HG02870 (cell line): ENCODE data around the gene ABCC4.
A peak's percentile ranks its signal among the peaks of the same experiment; 100 is the strongest.

Experiments
- ATAC-seq: cut with Tn5 transposase; IDR thresholded peaks from one replicate; pipeline ENCODE4 v1.9.1; 2021; ENCODE audit warnings: mild to moderate bottlenecking, moderate library complexity; ENCODE audit not compliant: unreplicated experiment

ABCC4 gene

DNA sequence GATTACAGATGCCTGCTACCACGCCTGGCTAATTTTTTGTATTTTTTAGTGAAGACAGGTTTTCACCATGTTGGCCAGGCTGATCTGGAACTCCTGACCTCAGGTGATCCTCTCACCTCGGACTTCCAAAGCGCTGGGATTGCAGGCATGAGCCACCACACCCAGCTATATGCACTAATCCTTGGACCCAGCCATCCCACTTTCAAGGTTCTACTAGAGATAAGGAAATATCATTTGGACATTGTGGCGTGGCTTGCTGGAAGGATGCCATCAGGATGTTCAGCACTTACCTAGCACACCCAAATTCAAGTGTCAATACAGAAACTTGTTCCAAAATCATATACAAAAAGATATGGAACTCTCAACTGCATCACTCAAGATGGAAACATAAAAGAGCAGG lies 136.4 kb downstream of the ABCC4 start:
- no peak for ATAC-seq

DNA sequence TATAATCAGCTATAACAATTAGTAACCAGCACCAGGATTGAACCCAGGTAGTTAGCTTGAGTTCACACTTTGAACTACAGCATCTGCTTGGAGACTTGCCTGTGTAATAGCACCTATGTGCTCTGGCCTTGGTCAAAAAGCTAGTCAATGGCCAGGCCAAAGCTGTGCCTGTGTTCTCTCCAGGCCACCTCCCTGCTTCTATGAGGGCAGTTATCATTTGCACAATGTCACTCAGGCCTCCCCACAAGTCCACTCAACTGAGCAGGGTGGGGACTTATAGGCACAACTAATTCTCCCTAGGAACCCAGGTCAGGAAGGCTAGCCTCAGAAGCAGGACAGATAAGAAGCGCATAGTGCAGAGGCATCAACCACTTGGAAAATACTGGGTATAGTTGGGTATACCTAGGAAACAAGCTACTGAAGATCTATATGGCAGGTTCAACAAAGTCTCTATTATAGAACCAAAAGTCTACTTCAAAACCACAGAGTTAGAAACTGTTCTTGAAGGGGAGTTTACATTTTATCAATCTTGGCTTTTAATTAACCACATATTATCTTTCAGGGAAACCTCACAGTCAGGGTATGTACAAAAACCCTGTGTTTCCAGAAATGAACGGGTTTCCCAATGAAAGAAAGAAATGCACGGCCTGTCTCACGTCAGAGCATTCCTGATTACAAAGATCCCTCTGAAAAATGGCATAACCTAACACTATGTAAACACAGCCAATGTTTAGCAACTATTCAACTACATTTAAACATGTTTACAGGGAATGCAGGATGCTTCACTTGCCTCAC lies 140.9 kb downstream of the ABCC4 start:
- ATAC-seq: no peak

GRCh38 chr13:95159458-95159857 lies 141.8 kb downstream of the ABCC4 start:
- no peak for ATAC-seq

- no peak for ATAC-seq
Observed at GRCh38 chr13:95156208-95156607, 145.0 kb downstream of the ABCC4 start.

DNA sequence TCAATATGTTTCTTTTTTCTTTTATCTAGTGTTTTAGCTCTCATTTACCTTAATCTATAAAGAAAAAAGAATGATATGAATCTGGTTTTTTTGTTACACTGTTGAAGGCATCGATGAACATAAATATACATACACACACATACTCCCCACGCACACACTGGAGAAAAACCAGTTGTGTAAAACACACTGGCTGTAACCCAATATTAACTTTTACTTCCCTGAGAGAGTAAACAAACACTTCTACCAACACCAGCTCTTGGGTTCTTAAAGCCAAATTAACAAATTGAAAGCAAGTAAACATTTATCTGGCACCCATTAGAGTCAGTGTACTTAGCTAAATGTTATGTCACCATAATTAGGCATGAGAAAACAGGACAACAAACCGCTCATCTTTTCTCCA lies 145.7 kb downstream of the ABCC4 start:
- ATAC-seq: no peak

GRCh38 chr13:95155093-95155492 lies 146.2 kb downstream of the ABCC4 start:
- no peak for ATAC-seq

DNA sequence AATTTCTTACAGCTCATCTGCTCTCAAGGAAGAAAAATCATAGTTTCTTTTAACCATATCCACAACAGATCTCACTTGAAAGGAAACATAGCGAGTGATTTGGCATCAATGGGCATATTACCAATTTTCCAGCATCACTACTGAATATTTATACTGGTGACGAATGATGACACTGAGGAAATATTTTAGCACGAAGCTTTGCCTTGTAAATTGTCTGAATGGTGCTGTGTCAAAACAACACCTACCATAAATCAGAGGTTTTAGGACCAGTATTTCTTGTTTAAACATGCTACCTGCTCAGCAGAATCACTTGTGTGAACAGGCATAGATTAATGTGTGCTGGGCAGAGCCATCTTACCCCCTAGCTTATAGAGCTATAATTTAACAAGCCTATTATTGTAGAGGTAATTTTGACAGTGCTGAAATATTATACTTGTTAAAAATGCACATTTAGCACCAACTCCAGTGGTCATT lies 146.8 kb downstream of the ABCC4 start:
- ATAC-seq: no peak

- no peak for ATAC-seq
Observed at GRCh38 chr13:95153647-95154412, 147.4 kb downstream of the ABCC4 start.

DNA sequence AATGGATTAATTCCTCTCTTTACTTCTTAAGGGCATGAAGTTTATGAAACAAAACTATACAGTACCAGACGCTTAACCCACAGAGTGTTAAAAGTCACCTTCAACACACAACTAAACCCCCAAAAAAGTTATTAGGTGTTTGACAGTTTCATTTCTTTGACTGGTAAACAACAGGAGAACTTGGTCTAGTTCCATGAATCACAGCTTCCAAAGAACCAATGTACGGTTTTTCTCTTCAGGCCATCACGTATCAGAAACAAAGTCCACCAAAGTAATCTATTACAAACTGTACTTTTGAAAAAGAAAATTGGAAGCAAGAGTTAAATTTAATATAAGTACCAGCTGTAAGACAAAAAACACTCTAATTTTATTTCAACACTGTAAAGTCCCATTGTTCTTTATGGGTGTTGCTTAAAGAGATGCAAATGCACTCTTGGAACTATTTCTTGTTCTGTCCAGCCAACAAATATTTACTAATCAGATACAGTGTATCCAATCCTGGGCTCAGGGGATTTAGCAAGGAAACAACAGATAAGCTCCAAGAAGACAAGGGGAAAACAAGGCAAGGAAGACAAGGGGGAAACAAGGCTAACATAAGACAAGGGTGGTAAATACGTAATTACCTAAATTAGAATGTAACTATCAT lies 149.2 kb downstream of the ABCC4 start:
- no peak for ATAC-seq

GRCh38 chr13:95150555-95150954 lies 150.7 kb downstream of the ABCC4 start:
- ATAC-seq: no peak

DNA sequence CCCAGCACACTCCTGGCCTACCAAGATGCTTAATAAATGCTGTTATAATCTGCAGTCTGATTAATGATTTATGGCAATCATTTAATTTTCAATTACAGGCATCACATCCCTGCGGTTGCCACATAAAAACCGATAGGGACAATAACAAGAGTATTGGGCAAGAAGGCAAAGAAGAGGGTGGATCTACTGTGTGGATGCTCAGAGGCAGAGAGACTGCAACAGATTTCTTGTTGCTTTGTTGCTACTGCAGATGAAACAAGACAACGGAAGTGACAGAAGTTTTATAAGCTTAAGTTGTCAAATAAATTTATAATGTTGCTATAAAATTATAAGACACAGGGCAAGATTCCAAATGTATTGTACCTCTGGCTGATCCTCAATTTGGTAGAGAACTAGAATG lies 154.8 kb downstream of the ABCC4 start:
- no peak for ATAC-seq

- ATAC-seq: no peak
Observed at GRCh38 chr13:95145587-95145986, 155.7 kb downstream of the ABCC4 start.

- ATAC-seq: no peak
Observed at GRCh38 chr13:95140502-95140901, 160.7 kb downstream of the ABCC4 start.

GRCh38 chr13:95138876-95139585 lies 162.2 kb downstream of the ABCC4 start:
- no peak for ATAC-seq

GRCh38 chr13:95137096-95137495 lies 164.2 kb downstream of the ABCC4 start:
- ATAC-seq: peak; percentile 99

GRCh38 chr13:95136638-95137037 lies 164.6 kb downstream of the ABCC4 start:
- peak; percentile 7 for ATAC-seq

GRCh38 chr13:95133498-95133897 lies 167.8 kb downstream of the ABCC4 start:
- no peak for ATAC-seq

- ATAC-seq: no peak
Observed at GRCh38 chr13:95129004-95129403, 172.2 kb downstream of the ABCC4 start.

DNA sequence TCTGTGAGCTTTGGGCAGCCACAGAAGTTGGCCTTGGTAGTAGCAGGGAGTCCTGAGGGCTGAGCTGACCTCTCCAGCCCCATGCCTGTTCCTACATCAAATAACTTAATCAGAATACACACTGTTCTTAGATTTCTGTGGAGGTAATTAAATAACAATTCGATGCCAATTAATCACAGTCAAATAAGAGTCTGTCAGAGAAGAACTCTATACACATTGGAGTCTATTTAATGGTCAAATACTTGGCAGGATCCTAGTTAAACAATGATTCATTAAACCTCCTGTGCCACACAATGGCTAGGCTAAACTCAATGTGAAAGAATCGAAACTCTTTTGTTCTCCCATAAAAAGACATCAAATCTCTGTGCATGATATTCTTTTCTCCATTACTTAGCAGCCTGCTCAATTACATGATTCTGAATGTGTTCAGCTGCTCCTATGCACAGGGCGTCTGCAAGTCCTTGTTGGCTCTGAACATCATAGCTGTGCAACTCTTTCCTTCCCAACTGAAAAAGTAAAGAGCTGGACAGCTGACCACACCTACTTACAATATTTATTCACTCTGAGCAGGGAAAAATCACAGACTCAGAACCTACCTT lies 173.1 kb downstream of the ABCC4 start:
- ATAC-seq: no peak

- no peak for ATAC-seq
Observed at GRCh38 chr13:95124959-95125358, 176.3 kb downstream of the ABCC4 start.

DNA sequence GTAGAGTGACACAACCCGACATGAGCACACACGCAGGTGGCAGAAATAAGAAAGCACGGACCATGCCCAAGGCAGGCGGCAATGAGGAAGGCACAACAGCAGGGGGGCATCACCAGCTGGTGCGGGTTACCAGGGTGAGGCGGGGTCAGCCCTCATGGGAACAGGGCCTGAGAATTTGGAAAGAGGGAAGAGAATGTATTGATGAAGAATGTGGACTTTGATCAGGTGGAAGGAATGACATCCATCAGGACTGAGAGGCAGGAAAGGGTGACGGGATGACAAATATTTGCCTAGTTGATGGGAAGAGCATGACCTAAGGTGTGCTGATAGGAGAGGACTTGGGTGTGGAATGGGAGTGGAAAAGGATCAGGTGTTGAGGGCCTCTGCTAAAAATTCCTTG lies 177.5 kb downstream of the ABCC4 start:
- no peak for ATAC-seq
